AG04449 (cell line): Measurements from ENCODE around the gene ZNF586.
A peak's percentile ranks its signal among the peaks of the same experiment; 100 is the strongest.

Experiments used
- CTCF ChIA-PET: fragments of 350-600 bp; formaldehyde crosslinking; extraction: SDS; loops from one replicate; lab custom pipeline; 2021; ENCODE audit warnings: antibody characterized with exemption; lab: Yijun Ruan, JAX
- POLR2A ChIA-PET: fragments of 400-600, 350-600 bp; formaldehyde crosslinking; extraction: SDS; loops from one replicate; lab custom pipeline; 2020; ENCODE audit warnings: antibody characterized with exemption, inconsistent platforms; lab: Yijun Ruan, JAX
- DNase-seq: peaks from one replicate; pipeline ENCODE4 v3.0.0-alpha.2; 2010; ENCODE audit warnings: low read depth, low spot score
- H3K4me3 ChIP-seq: 2 replicates; pipeline ENCODE4 v1.5.1; 2011; ENCODE audit warnings: low read depth, mild to moderate bottlenecking, control low read depth, low read length
- CTCF ChIP-seq: IDR thresholded peaks from one replicate; pipeline ENCODE4 v1.5.1; 2011; ENCODE audit warnings: mild to moderate bottlenecking, moderate library complexity, low read length, control low read depth, inconsistent platforms; ENCODE audit not compliant: insufficient read depth; ENCODE audit errors: missing control alignments

ZNF586 gene

GRCh38 chr19:57747472-57747807 is 22.0 kb upstream of the ZNF586 start:
- peak overlapping the region; percentile 99 for H3K4me3 ChIP-seq
- ChIA-PET CTCF (interaction anchor here (1.5 kb wide), 1 partner anchor 10 kb away, joined by 5 read pairs; no protein-coding TSS in a partner anchor), POLR2A (interaction anchor here (1.0 kb wide), 1 partner anchor 13 kb away, joined by 3 read pairs; no protein-coding TSS in a partner anchor)
- TF ChIP-seq CTCF, result no peak
- no peak for DNase-seq

GRCh38 chr19:57748029-57748428 is 21.4 kb upstream of the ZNF586 start:
- ChIA-PET POLR2A (no interaction called here), CTCF (interaction anchor here (1.5 kb wide), 1 partner anchor 10 kb away, joined by 5 read pairs; no protein-coding TSS in a partner anchor)
- H3K4me3 ChIP-seq, result peak overlapping the region; percentile 99
- DNase-seq, result no peak
- TF ChIP-seq CTCF, result no peak

- DNase-seq, result no peak
- ChIA-PET POLR2A (no interaction called here), CTCF (no interaction called here)
- no peak for TF ChIP-seq CTCF
- H3K4me3 ChIP-seq, result no peak overlapping the region
Measured at GRCh38 chr19:57754091-57754673, 15.3 kb upstream of the ZNF586 start.

GRCh38 chr19:57755031-57755430 is 14.4 kb upstream of the ZNF586 start:
- ChIA-PET CTCF (interaction anchor here (1.2 kb wide), 1 partner anchor 75 kb away, joined by 3 read pairs; the partner anchor contains the start of gene ZNF587B), POLR2A (no interaction called here)
- no peak for TF ChIP-seq CTCF
- H3K4me3 ChIP-seq, result no peak overlapping the region
- no peak for DNase-seq

GRCh38 chr19:57757941-57758340 is 11.5 kb upstream of the ZNF586 start:
- POLR2A ChIA-PET, result no interaction called here
- no peak for DNase-seq
- H3K4me3 ChIP-seq, result no peak overlapping the region
- TF ChIP-seq CTCF, result no peak
- CTCF ChIA-PET, result no interaction called here

- ChIA-PET POLR2A (no interaction called here), CTCF (no interaction called here)
- no peak for DNase-seq
- TF ChIP-seq CTCF, result no peak
- no peak overlapping the region for H3K4me3 ChIP-seq
Measured at GRCh38 chr19:57759096-57759495, 10.4 kb upstream of the ZNF586 start.
